Thoracic aorta (tissue), 2 donors: ENCODE measurements around the gene KIF7. TPM values are rescaled to one million over a fixed set of nuclear protein-coding genes. Genes with fewer than 3 reads are reported as not detected.
A peak's percentile ranks its signal among the peaks of the same experiment; 100 is the strongest.

Experiments used
- ATAC-seq: fragments of 150-250 bp; one replicate; pipeline ENCODE4 v1.8.0; 2017; ENCODE audit warnings: low read depth; ENCODE audit not compliant: insufficient number of reproducible peaks, low FRiP score
- DNase-seq: peaks from one replicate; pipeline ENCODE4 v3.0.0-alpha.2; 2020; ENCODE audit warnings: low spot score
- H3K27ac ChIP-seq, 2 donors: fragments of 200-600 bp; sonication (generic); 1 replicate in 1 of 2; 2 replicates in 1 of 2; pipeline ENCODE4 v1.5.1; 2016; ENCODE audit warnings: mild to moderate bottlenecking in 2 of 2, moderate library complexity in 2 of 2
- H3K27me3 ChIP-seq: fragments of 200-600 bp; sonication (generic); replicated peaks from 2 replicates; pipeline ENCODE4 v1.6.0; 2016; ENCODE audit warnings: mild to moderate bottlenecking; ENCODE audit not compliant: insufficient read depth
- H3K36me3 ChIP-seq: fragments of 200-600 bp; sonication (generic); one replicate; pipeline ENCODE4 v1.5.1; 2016
- H3K4me1 ChIP-seq, 2 donors: fragments of 200-600 bp; sonication (generic); 1 replicate in 1 of 2; 2 replicates in 1 of 2; pipeline versions ENCODE4 v1.5.1 to v1.6.0; 2016; ENCODE audit warnings: low read depth in 2 of 2, mild to moderate bottlenecking in 1 of 2; ENCODE audit not compliant: control insufficient read depth in 1 of 2
- H3K4me3 ChIP-seq: fragments of 200-600 bp; sonication (generic); 2 replicates; pipeline ENCODE4 v1.5.1; 2016; ENCODE audit warnings: mild to moderate bottlenecking
- H3K9me3 ChIP-seq: fragments of 200-600 bp; sonication (generic); 2 replicates; pipeline ENCODE4 v1.5.1; 2016
- CTCF ChIP-seq: fragments of 200-600 bp; sonication (generic); IDR thresholded peaks from one replicate; pipeline ENCODE4 v1.5.1; 2019; ENCODE audit warnings: antibody characterized with exemption
- total RNA-seq, 2 donors: library from RNA; depleted of rRNA; stranded (reverse); fragments of >200 nt; gene quantifications; one replicate each; pipeline versions ENCODE4 v1.1.0 to v1.2.3, GENCODE V29; 2016

The KIF7 gene
- total RNA-seq, 2 donors from 2014 or later, result 26.4 to 28.4 TPM

- peak; percentile 91 for TF ChIP-seq CTCF
- DNase-seq (peak; percentile 52), ATAC-seq (peak; percentile 45)
Measured at GRCh38 chr15:89647191-89647851, 7.9 kb downstream of the KIF7 start.

GRCh38 chr15:89646416-89647141 is 8.7 kb downstream of the KIF7 start:
- no peaks in the 10 kb centered on the region for H3K27me3 ChIP-seq
- DNase-seq (no peak), ATAC-seq (no peak)
- H3K36me3 ChIP-seq, result peaks cover 12% of the 10 kb centered on the region
- no peak overlapping the region for H3K27ac ChIP-seq
- H3K9me3 ChIP-seq, result no peaks in the 10 kb centered on the region
- H3K4me3 ChIP-seq, result no peak overlapping the region
- no peak for TF ChIP-seq CTCF
- peaks cover 0 to 5% of the 10 kb centered on the region in 2 donors for H3K4me1 ChIP-seq

More at GRCh38 chr15:89647191-89647851, 7.9 kb downstream of the KIF7 start:
- no peaks in the 10 kb centered on the region for H3K9me3 ChIP-seq
- no peak overlapping the region for H3K27ac ChIP-seq
- peaks cover 10% of the 10 kb centered on the region for H3K36me3 ChIP-seq
- H3K4me1 ChIP-seq, result peaks cover 0 to 5% of the 10 kb centered on the region in 2 donors
- no peaks in the 10 kb centered on the region for H3K27me3 ChIP-seq
- H3K4me3 ChIP-seq, result no peak overlapping the region

GRCh38 chr15:89645680-89646079 is 9.6 kb downstream of the KIF7 start:
- Histone ChIP-seq H3K36me3 (peaks cover 19% of the 10 kb centered on the region), H3K4me3 (no peak overlapping the region), H3K27me3 (no peaks in the 10 kb centered on the region), H3K4me1 (peaks cover 0 to 5% of the 10 kb centered on the region in 2 donors), H3K9me3 (no peaks in the 10 kb centered on the region), H3K27ac (no peak overlapping the region)
- ATAC-seq, result no peak
- DNase-seq, result no peak
- no peak for TF ChIP-seq CTCF

- no peak for TF ChIP-seq CTCF
- H3K36me3 ChIP-seq, result peaks cover 19% of the 10 kb centered on the region
- no peaks in the 10 kb centered on the region for H3K9me3 ChIP-seq
- DNase-seq (no peak), ATAC-seq (no peak)
- no peak overlapping the region for H3K4me3 ChIP-seq
- no peak overlapping the region for H3K27ac ChIP-seq
- H3K27me3 ChIP-seq, result no peaks in the 10 kb centered on the region
- H3K4me1 ChIP-seq, result peaks cover 0 to under 1% of the 10 kb centered on the region in 2 donors
Measured at GRCh38 chr15:89642106-89642505, 13.2 kb downstream of the KIF7 start.

- no peaks in the 10 kb centered on the region for H3K4me1 ChIP-seq
- H3K9me3 ChIP-seq, result no peaks in the 10 kb centered on the region
- H3K36me3 ChIP-seq, result peaks cover 19% of the 10 kb centered on the region
- ATAC-seq (no peak), DNase-seq (no peak)
- H3K27me3 ChIP-seq, result no peaks in the 10 kb centered on the region
- no peak overlapping the region for H3K4me3 ChIP-seq
- TF ChIP-seq CTCF, result no peak
- H3K27ac ChIP-seq, result no peak overlapping the region
Measured at GRCh38 chr15:89641053-89641452, 14.2 kb downstream of the KIF7 start.
